Small intestine (tissue), 7 donors: ENCODE measurements around the gene ZNF586. TPM values are rescaled to one million over a fixed set of nuclear protein-coding genes. Genes with fewer than 3 reads are reported as not detected.

Experiments
- DNase-seq, 2 donors: peaks; one replicate each; pipeline versions ENCODE4 v3.0.0 to v3.0.0-alpha.2; 2013
- FAIRE-seq: peaks from 2 replicates; lab custom pipeline; 2012; peaks lifted over from hg19 to GRCh38; lab: Jason Lieb, UNC
- H3K27ac ChIP-seq, 3 donors: one replicate each; pipeline ENCODE4 v1.5.1; 2013; ENCODE audit warnings: low read length in 2 of 3, mild to moderate bottlenecking in 2 of 3, control low read depth in 1 of 3, inconsistent platforms in 1 of 3, low read depth in 1 of 3, moderate library complexity in 1 of 3
- H3K27me3 ChIP-seq, 3 donors: one replicate each; pipeline ENCODE4 v1.6.1; 2013; ENCODE audit warnings: low read length in 3 of 3, inconsistent platforms in 1 of 3; ENCODE audit not compliant: control insufficient read depth in 3 of 3, insufficient read depth in 3 of 3
- H3K36me3 ChIP-seq, 3 donors: one replicate each; pipeline ENCODE4 v1.6.1; 2013; ENCODE audit warnings: low read length in 3 of 3, inconsistent platforms in 1 of 3, low read depth in 1 of 3, mild to moderate bottlenecking in 1 of 3, moderate library complexity in 1 of 3; ENCODE audit not compliant: control insufficient read depth in 3 of 3, insufficient read depth in 2 of 3
- H3K4me1 ChIP-seq, 3 donors: one replicate each; pipeline ENCODE4 v1.6.1; 2013; ENCODE audit warnings: low read length in 2 of 3, inconsistent platforms in 1 of 3, low read depth in 1 of 3, mild to moderate bottlenecking in 1 of 3, moderate library complexity in 1 of 3; ENCODE audit not compliant: control insufficient read depth in 3 of 3, insufficient read depth in 2 of 3
- H3K4me3 ChIP-seq, 3 donors: one replicate each; pipeline ENCODE4 v1.5.1; 2013; ENCODE audit warnings: low read length in 3 of 3, control low read depth in 1 of 3, inconsistent platforms in 1 of 3, low read depth in 1 of 3, mild to moderate bottlenecking in 1 of 3, moderate library complexity in 1 of 3
- H3K9me3 ChIP-seq, 2 donors: one replicate each; pipeline ENCODE4 v1.6.1; 2013; ENCODE audit warnings: low read depth in 1 of 2, low read length in 1 of 2; ENCODE audit not compliant: control insufficient read depth in 2 of 2, insufficient read depth in 1 of 2
- WGBS, 3 donors: extraction: QIAGEN DNeasy Blood & Tissue Kit; methylation state at CpG; one replicate each; pipeline ENCODE4 v1.1.7; 2013; 5-methylcytosine and 5-hydroxymethylcytosine counted together
- polyA plus RNA-seq, 4 donors: library from polyadenylated mRNA; stranded (reverse) in 3 of 4; unstranded in 1 of 4; fragments of 200-250 nt in 3 of 4; fragments of 120-200 nt in 1 of 4; gene quantifications; one replicate each; pipeline versions ENCODE4 v1.2.1 to v1.2.3, GENCODE V29; 2013
- donor health status: healthy with polysubstance abuse.
- donor health status: control.
- donor health status: control.
- donor health status: Bipolar disorder and iron deficiency.
- donor health status: healthy.

Gene ZNF586
- polyA plus RNA-seq, 4 donors = 6.2 to 20.4 (median 8.0) TPM

DNA sequence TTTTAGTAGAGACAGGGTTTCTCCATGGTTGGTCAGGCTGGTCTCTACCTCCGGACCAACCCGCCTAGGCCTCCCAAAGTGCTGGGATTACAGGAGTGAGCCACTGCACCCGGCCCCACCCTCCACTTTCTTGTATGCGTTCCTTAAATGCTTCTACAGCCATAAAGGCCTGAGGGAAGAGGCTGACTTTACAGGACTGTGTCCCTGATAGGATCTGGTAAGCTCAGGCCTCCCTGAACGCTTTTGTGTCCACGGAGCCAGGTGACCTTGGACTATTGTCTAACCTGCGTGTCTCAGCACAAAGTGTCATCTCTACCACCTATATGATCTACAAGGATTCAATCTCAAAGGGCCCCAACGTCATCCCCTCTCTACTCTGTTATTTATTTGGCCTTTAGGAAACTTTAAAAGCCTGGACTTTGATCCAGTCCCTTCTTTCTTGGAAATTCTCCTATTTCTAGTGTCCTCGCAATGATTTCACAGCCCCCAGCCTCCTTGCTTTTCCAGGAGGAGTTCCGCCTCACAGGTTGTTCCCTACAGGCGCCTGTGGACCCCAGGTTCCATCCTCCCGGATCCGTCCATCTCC is 44.5 kb downstream of the ZNF586 start:
- Histone ChIP-seq H3K36me3 (peaks cover 0 to 20% (median 0%) of the 10 kb centered on the region in 3 donors), H3K9me3 (no peaks in the 10 kb centered on the region), H3K27ac (peak overlapping the region; percentile 49 to 91 (median 87)), H3K4me3 (peak overlapping the region; percentile 64 to 92 (median 74)), H3K27me3 (no peaks in the 10 kb centered on the region), H3K4me1 (peaks cover 0 to 32% (median 1%) of the 10 kb centered on the region in 3 donors)
- FAIRE-seq = no peak
- WGBS, 3 donors = 5 to 16% (median 14%) methylated on average over 11 to 13 of the region's 13 CpGs
- DNase-seq = peak; percentile 63 to 70

DNA sequence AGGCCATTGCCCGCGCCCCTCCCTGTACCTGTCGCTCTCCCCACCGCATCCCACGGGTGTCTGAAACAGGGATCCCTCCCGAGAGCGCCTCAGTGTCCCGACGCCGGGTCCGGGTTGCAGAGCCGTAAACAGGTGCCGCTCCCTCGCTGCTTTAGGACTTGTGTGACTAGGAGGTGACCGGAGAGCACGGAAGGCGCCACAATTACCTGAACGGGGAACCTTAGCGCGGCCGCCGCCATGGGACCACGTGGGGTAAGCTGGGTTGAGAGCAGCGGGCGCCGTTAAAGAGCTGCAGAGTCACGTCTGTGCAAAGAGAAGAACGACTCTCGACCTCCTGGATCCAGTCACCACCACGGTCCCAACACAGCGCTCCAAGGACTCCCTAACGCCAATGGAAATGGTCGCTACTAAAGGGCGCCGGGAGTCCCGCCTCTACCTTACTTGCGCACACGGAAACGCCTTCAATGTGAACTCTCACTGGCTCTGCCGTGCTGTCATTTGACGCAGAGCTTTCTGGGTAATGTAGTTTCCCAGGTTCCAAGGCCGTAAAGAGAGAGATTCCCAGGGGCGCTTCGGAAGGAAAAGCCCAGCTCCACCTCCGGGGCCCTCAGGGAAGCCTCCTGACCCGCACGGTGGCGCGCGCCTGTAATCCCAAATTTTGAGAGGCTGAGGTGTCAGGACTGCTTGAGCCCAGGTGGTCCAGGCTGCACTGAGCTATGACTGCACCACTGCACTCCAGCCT is 45.2 kb downstream of the ZNF586 start, which contains the start of gene ZNF552:
Gene ZNF552 (minus strand): TSS at position 409 of the 742 bp plus-strand sequence. CDS start 170 bp downstream, at position 239.
- 0 to 1% (median 0%) methylated on average over 50 of the region's 50 CpGs for WGBS, 3 donors
- Histone ChIP-seq H3K36me3 (peaks cover 0 to 18% (median 0%) of the 10 kb centered on the region in 3 donors), H3K9me3 (no peaks in the 10 kb centered on the region), H3K4me1 (peaks cover 0 to 28% (median 1%) of the 10 kb centered on the region in 3 donors), H3K27ac (peak within 1 kb of the TSS; percentile 49 to 91 (median 87)), H3K27me3 (no peaks in the 10 kb centered on the region), H3K4me3 (peak within 1 kb of the TSS; percentile 64 to 92 (median 74))
- FAIRE-seq (no peak), DNase-seq (peak; percentile 96 to 97)

DNA sequence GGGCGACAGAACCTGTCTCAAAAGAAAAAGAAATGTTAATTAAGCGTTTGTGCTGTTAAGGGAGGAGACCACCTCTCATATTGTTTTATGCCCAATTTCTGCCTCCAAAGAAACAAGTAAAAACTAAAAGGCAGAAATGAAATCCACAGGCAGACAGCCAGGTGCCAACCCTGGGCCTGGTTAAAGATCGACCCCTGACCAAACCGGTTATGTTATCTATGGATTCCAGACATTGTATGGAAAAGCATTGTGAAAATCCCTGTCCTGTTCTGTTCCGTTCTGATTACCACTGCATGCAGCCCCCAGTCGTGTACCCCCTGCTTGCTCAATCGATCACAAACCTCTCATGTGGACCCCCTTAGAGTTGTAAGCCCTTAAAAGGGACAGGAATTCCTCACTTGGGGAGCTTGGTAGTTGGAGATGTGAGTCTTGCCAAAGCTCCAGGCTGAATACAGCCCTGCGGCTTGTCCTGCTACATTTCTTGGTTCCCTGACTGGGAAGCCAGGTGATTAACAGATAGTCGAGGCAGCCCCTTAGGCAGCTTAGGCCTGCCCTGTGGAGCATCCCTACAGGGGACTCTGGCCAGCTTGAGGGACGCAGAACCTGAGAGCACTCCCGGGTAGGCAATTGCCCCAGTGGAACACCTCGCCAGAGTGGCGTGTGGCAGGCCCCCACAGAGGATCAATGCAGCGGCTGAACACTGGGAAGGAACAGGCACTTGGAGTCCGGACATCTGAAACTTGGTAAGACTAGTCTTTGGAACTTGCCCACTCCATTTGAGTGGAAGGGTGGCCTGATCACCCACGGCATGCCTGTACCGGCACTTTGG is 46.0 kb downstream of the ZNF586 start:
- peaks cover 0 to 14% (median 0%) of the 10 kb centered on the region in 3 donors for H3K36me3 ChIP-seq
- H3K27me3 ChIP-seq = no peaks in the 10 kb centered on the region
- peaks cover 0 to 22% (median 1%) of the 10 kb centered on the region in 3 donors for H3K4me1 ChIP-seq
- DNase-seq (peak; percentile 46 to 75), FAIRE-seq (no peak)
- H3K9me3 ChIP-seq = no peaks in the 10 kb centered on the region
- peak overlapping the region in 2 of 3 donors; percentile 64 to 92 for H3K4me3 ChIP-seq
- H3K27ac ChIP-seq = peak overlapping the region; percentile 49 to 91 (median 71)
- 35 to 72% (median 44%) methylated on average over 17 of the region's 17 CpGs for WGBS, 3 donors

DNA sequence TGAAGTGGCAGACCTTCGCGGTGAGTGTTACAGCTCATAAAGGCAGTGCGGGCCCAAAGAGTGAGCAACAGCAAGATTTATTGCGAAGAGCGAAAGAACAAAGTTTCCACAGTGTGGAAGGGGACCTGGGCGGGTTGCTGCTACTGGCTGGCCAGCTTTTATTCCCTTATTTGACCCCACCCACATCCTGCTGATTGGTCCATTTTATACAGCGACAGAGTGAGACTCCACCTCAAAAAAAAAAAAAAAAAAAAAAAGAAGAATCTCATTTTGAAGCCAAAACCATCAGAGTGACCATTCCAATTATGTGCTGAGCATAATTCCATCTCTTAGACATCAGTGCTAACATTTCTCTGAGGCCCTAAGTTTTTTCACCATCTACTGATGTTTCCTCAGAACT is 47.2 kb downstream of the ZNF586 start:
- Histone ChIP-seq H3K27ac (no peak overlapping the region), H3K9me3 (peaks cover 0 to under 1% of the 10 kb centered on the region in 2 donors)
- WGBS, 3 donors = 82 to 92% (median 86%) methylated on average over 7 of the region's 7 CpGs

GRCh38 chr19:57817976-57818375 is 48.5 kb downstream of the ZNF586 start:
- Histone ChIP-seq H3K36me3 (peaks cover 0 to 9% (median 0%) of the 10 kb centered on the region in 3 donors), H3K27me3 (no peaks in the 10 kb centered on the region), H3K4me1 (peaks cover 0 to 24% (median 0%) of the 10 kb centered on the region in 3 donors), H3K9me3 (peaks cover 0 to 4% of the 10 kb centered on the region in 2 donors), H3K27ac (no peak overlapping the region), H3K4me3 (no peak overlapping the region)
- WGBS, 3 donors = 93 to 98% (median 95%) methylated on average over 14 of the region's 14 CpGs
- FAIRE-seq = no peak
- no peak for DNase-seq

More for the DNA sequence above, 47.2 kb downstream of the ZNF586 start:
- FAIRE-seq = no peak
- H3K36me3 ChIP-seq = peaks cover 0 to 11% (median 0%) of the 10 kb centered on the region in 3 donors
- H3K4me3 ChIP-seq = no peak overlapping the region
- H3K27me3 ChIP-seq = no peaks in the 10 kb centered on the region
- no peak for DNase-seq
- peaks cover 0 to 23% (median 1%) of the 10 kb centered on the region in 3 donors for H3K4me1 ChIP-seq

- H3K4me3 ChIP-seq = no peak overlapping the region
- H3K27me3 ChIP-seq = no peaks in the 10 kb centered on the region
- H3K4me1 ChIP-seq = peaks cover 0 to 25% (median 1%) of the 10 kb centered on the region in 3 donors
- peaks cover 0 to 4% of the 10 kb centered on the region in 2 donors for H3K9me3 ChIP-seq
- no peak for DNase-seq
- H3K36me3 ChIP-seq = peaks cover 0 to 7% (median 0%) of the 10 kb centered on the region in 3 donors
- no peak for FAIRE-seq
- 89 to 95% (median 90%) methylated on average over 7 of the region's 7 CpGs for WGBS, 3 donors
- H3K27ac ChIP-seq = no peak overlapping the region
These were observed 48.9 kb downstream of the ZNF586 start for GRCh38 chr19:57818378-57818777.

- peaks cover 0 to 31% (median 2%) of the 10 kb centered on the region in 3 donors for H3K4me1 ChIP-seq
- peaks cover 0 to 4% of the 10 kb centered on the region in 2 donors for H3K9me3 ChIP-seq
- 0 to 1% (median 1%) methylated on average over 44 of the region's 44 CpGs for WGBS, 3 donors
- peak overlapping the region; percentile 74 to 89 (median 84) for H3K4me3 ChIP-seq
- H3K36me3 ChIP-seq = peaks cover 0 to 7% (median 0%) of the 10 kb centered on the region in 3 donors
- FAIRE-seq (no peak), DNase-seq (peak; percentile 95 to 96)
- H3K27me3 ChIP-seq = no peaks in the 10 kb centered on the region
- H3K27ac ChIP-seq = peak overlapping the region; percentile 68 to 91 (median 73)
These were observed 50.1 kb downstream of the ZNF586 start for GRCh38 chr19:57819475-57820148.
